IPS-18a (cell line): ENCODE results near the gene AOC1.
"Not testable (repeated sequence)": the region's sequence is repeated elsewhere in the genome, so short reads cannot be mapped to it uniquely, and the experiment has no call there.

Source experiments
- H3K27ac ChIP-seq: one replicate; pipeline ENCODE4 v1.5.1; 2013; ENCODE audit warnings: low read length
- H3K27me3 ChIP-seq: one replicate; pipeline ENCODE4 v1.6.1; 2013; ENCODE audit warnings: mild to moderate bottlenecking, low read length; ENCODE audit not compliant: control insufficient read depth, insufficient read depth
- H3K36me3 ChIP-seq: one replicate; pipeline ENCODE4 v1.6.1; 2013; ENCODE audit warnings: low read depth, low read length; ENCODE audit not compliant: control insufficient read depth
- H3K4me1 ChIP-seq: one replicate; pipeline ENCODE4 v1.6.1; 2013; ENCODE audit warnings: low read depth, low read length; ENCODE audit not compliant: control insufficient read depth
- H3K4me3 ChIP-seq: one replicate; pipeline ENCODE4 v1.5.1; 2013; ENCODE audit warnings: low read length
- H3K9ac ChIP-seq: one replicate; pipeline ENCODE4 v1.6.1; 2013; ENCODE audit warnings: mild to moderate bottlenecking, low read length, moderate library complexity
- H3K9me3 ChIP-seq: one replicate; pipeline ENCODE4 v1.6.1; 2013; ENCODE audit warnings: low read depth, low read length; ENCODE audit not compliant: control insufficient read depth

AOC1 gene

GRCh38 chr7:150852371-150852905 is at the start of gene AOC1:
TSS of gene AOC1 (plus strand) at chr7:150852517. CDS start at chr7:150856471, 3,954 bp downstream.
- Histone ChIP-seq H3K27ac (no peak within 1 kb of the TSS), H3K9me3 (no peaks in the 10 kb centered on the region), H3K9ac (no peak within 1 kb of the TSS), H3K36me3 (no peaks in the 10 kb centered on the region), H3K27me3 (no peaks in the 10 kb centered on the region), H3K4me1 (no peaks in the 10 kb centered on the region), H3K4me3 (no peak within 1 kb of the TSS)

- H3K27me3 ChIP-seq = peaks cover 65% of the 10 kb centered on the region
- peaks cover 5% of the 10 kb centered on the region for H3K4me1 ChIP-seq
- no peak overlapping the region for H3K9ac ChIP-seq
- peaks cover 5% of the 10 kb centered on the region for H3K9me3 ChIP-seq
- no peak overlapping the region for H3K4me3 ChIP-seq
- no peaks in the 10 kb centered on the region for H3K36me3 ChIP-seq
- H3K27ac ChIP-seq = no peak overlapping the region
Observed at GRCh38 chr7:150803161-150803860, 49.0 kb upstream of the AOC1 start.

- Histone ChIP-seq H3K27me3 (peaks cover 50% of the 10 kb centered on the region), H3K27ac (no peak overlapping the region), H3K4me3 (no peak overlapping the region), H3K9me3 (peaks cover 5% of the 10 kb centered on the region), H3K36me3 (no peaks in the 10 kb centered on the region), H3K9ac (no peak overlapping the region), H3K4me1 (peaks cover 5% of the 10 kb centered on the region)
Observed at GRCh38 chr7:150804802-150805201, 47.5 kb upstream of the AOC1 start.

GRCh38 chr7:150805864-150806263 is 46.5 kb upstream of the AOC1 start:
- H3K36me3 ChIP-seq = no peaks in the 10 kb centered on the region
- H3K4me3 ChIP-seq = no peak overlapping the region
- peaks cover 5% of the 10 kb centered on the region for H3K9me3 ChIP-seq
- no peak overlapping the region for H3K27ac ChIP-seq
- H3K4me1 ChIP-seq = peaks cover 5% of the 10 kb centered on the region
- peaks cover 40% of the 10 kb centered on the region for H3K27me3 ChIP-seq
- H3K9ac ChIP-seq = no peak overlapping the region

GRCh38 chr7:150806454-150806853 is 45.9 kb upstream of the AOC1 start:
- H3K9ac ChIP-seq = no peak overlapping the region
- H3K4me3 ChIP-seq = no peak overlapping the region
- H3K9me3 ChIP-seq = peaks cover 5% of the 10 kb centered on the region
- peaks cover 34% of the 10 kb centered on the region for H3K27me3 ChIP-seq
- no peak overlapping the region for H3K27ac ChIP-seq
- H3K4me1 ChIP-seq = peaks cover under 1% of the 10 kb centered on the region
- H3K36me3 ChIP-seq = no peaks in the 10 kb centered on the region

- H3K4me3 ChIP-seq = no peak overlapping the region
- no peak overlapping the region for H3K27ac ChIP-seq
Observed at GRCh38 chr7:150806863-150807262, 45.5 kb upstream of the AOC1 start.

GRCh38 chr7:150807616-150808438 is 44.5 kb upstream of the AOC1 start:
- H3K9me3 ChIP-seq, H3K4me1 ChIP-seq, H3K36me3 ChIP-seq, H3K27ac ChIP-seq, H3K4me3 ChIP-seq, H3K9ac ChIP-seq: not testable (repeated sequence)
- peaks cover 20% of the 10 kb centered on the region for H3K27me3 ChIP-seq

More at GRCh38 chr7:150806863-150807262, 45.5 kb upstream of the AOC1 start:
- Histone ChIP-seq H3K36me3 (no peaks in the 10 kb centered on the region), H3K27me3 (peaks cover 30% of the 10 kb centered on the region), H3K9ac (no peak overlapping the region), H3K4me1 (no peaks in the 10 kb centered on the region), H3K9me3 (peaks cover 5% of the 10 kb centered on the region)

- Histone ChIP-seq H3K9me3 (peaks cover 6% of the 10 kb centered on the region), H3K27ac (no peak overlapping the region), H3K27me3 (no peaks in the 10 kb centered on the region), H3K4me1 (peaks cover 8% of the 10 kb centered on the region), H3K4me3 (no peak overlapping the region), H3K36me3 (no peaks in the 10 kb centered on the region), H3K9ac (no peak overlapping the region)
Observed at GRCh38 chr7:150814328-150815001, 37.9 kb upstream of the AOC1 start.

GRCh38 chr7:150818971-150819370 is 33.3 kb upstream of the AOC1 start:
- Histone ChIP-seq H3K36me3 (no peaks in the 10 kb centered on the region), H3K4me1 (peaks cover 15% of the 10 kb centered on the region), H3K27me3 (no peaks in the 10 kb centered on the region), H3K9ac (no peak overlapping the region), H3K9me3 (peaks cover 6% of the 10 kb centered on the region), H3K4me3 (no peak overlapping the region), H3K27ac (no peak overlapping the region)

GRCh38 chr7:150820148-150820547 is 32.2 kb upstream of the AOC1 start:
- H3K9me3 ChIP-seq = peaks cover 6% of the 10 kb centered on the region
- H3K9ac ChIP-seq = no peak overlapping the region
- no peaks in the 10 kb centered on the region for H3K27me3 ChIP-seq
- peaks cover 7% of the 10 kb centered on the region for H3K4me1 ChIP-seq
- no peaks in the 10 kb centered on the region for H3K36me3 ChIP-seq
- no peak overlapping the region for H3K27ac ChIP-seq
- H3K4me3 ChIP-seq = no peak overlapping the region

- Histone ChIP-seq H3K27me3 (no peaks in the 10 kb centered on the region), H3K27ac (no peak overlapping the region), H3K36me3 (no peaks in the 10 kb centered on the region), H3K9me3 (peaks cover 6% of the 10 kb centered on the region), H3K9ac (no peak overlapping the region), H3K4me3 (no peak overlapping the region), H3K4me1 (peaks cover 7% of the 10 kb centered on the region)
Observed at GRCh38 chr7:150820578-150821198, 31.6 kb upstream of the AOC1 start.
